Measurements from ENCODE around the gene SLC25A31. TPM values are rescaled to one million over a fixed set of nuclear protein-coding genes. Genes with fewer than 3 reads are reported as not detected.
A peak's percentile ranks its signal among the peaks of the same experiment; 100 is the strongest.

Gene SLC25A31
- total RNA-seq, 6 experiments from 2014 or later, result not detected

DNA sequence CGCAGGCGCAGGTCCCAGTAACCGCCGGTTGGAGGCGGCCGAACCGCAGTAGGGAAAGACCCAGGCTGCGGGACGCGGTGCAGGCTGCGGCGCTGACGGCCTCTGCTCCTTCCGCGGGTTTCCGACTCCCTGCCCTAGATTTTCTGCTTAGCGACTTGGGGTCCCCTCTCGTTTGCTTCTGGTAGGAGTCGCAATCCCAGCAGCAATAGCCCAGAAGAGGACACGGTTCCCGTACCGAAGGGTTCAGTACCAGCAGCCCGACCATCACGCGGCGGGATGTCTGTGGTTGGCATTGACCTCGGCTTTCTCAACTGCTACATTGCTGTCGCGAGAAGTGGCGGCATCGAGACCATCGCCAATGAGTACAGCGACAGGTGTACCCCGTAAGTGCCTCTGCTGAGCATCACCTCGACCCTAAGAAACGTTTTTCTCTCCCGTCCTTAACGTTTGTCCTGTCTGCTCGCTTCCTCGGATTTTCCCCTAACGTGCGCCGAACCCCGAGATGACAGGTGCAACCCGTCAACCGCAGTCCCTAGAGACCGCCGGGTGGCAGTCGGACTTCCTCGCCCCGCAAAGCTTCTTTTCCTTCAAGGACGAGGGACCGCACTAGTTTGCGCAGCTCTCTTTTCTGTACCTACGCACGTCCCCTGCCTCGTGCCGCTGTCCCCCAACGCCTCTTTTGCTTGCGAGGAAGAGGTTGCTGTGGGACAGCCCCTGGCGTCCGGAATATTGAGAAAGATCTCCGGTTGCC, 52.2 kb downstream of the SLC25A31 start, which contains the start of gene HSPA4L:
Gene HSPA4L (plus strand): TSS at position 48 of the 751 bp plus-strand sequence. CDS start 229 bp downstream, at position 277.
- peak within 1 kb of the TSS; percentile 73 to 90 (median 75) for H3K27ac ChIP-seq
- TF ChIP-seq CTCF (IDR thresholded peaks at IDR 0.05), result peak; percentile 17 to 41 (median 26)
- peak; percentile 90 for TF ChIP-seq POLR2A (IDR thresholded peaks at IDR 0.05)
- peak within 1 kb of the TSS; percentile 59 to 65 (median 61) for H3K4me3 ChIP-seq
- peaks cover 0 to 7% (median 0%) of the 10 kb centered on the region in 4 donors for H3K4me1 ChIP-seq
- H3K36me3 ChIP-seq, result no peaks in the 10 kb centered on the region
- no peaks in the 10 kb centered on the region for H3K27me3 ChIP-seq
- peak; percentile 52 to 93 (median 78) for ATAC-seq
- peak; percentile 61 to 68 (median 65) for DNase-seq
- no peaks in the 10 kb centered on the region for H3K9me3 ChIP-seq
- 2% methylated on average over 35 of the region's 63 CpGs for WGBS (ENCODE audit: insufficient coverage, low coverage, low lambda C conversion rate, missing lambda C conversion rate)
- intact Hi-C loops (cut with DNase I), result no loop called here

- H3K4me1 ChIP-seq, result peaks cover 0 to 7% (median 0%) of the 10 kb centered on the region in 4 donors
- ATAC-seq (peak; percentile 53 to 68 (median 66)), DNase-seq (peak; percentile 77 to 87 (median 84))
- peak overlapping the region; percentile 73 to 90 (median 75) for H3K27ac ChIP-seq
- no peaks in the 10 kb centered on the region for H3K27me3 ChIP-seq
- H3K9me3 ChIP-seq, result no peaks in the 10 kb centered on the region
- intact Hi-C loops (cut with DNase I), result no loop called here
- 12% methylated on average over 20 of the region's 25 CpGs for WGBS (ENCODE audit: insufficient coverage, low coverage, low lambda C conversion rate, missing lambda C conversion rate)
- H3K4me3 ChIP-seq, result peak overlapping the region; percentile 59 to 65 (median 61)
- H3K36me3 ChIP-seq, result no peaks in the 10 kb centered on the region
- TF ChIP-seq POLR2A (IDR thresholded peaks at IDR 0.05) (no peak), CTCF (IDR thresholded peaks at IDR 0.05) (no peak)
These were observed 53.0 kb downstream of the SLC25A31 start for GRCh38 chr4:127783026-127783769.

DNA sequence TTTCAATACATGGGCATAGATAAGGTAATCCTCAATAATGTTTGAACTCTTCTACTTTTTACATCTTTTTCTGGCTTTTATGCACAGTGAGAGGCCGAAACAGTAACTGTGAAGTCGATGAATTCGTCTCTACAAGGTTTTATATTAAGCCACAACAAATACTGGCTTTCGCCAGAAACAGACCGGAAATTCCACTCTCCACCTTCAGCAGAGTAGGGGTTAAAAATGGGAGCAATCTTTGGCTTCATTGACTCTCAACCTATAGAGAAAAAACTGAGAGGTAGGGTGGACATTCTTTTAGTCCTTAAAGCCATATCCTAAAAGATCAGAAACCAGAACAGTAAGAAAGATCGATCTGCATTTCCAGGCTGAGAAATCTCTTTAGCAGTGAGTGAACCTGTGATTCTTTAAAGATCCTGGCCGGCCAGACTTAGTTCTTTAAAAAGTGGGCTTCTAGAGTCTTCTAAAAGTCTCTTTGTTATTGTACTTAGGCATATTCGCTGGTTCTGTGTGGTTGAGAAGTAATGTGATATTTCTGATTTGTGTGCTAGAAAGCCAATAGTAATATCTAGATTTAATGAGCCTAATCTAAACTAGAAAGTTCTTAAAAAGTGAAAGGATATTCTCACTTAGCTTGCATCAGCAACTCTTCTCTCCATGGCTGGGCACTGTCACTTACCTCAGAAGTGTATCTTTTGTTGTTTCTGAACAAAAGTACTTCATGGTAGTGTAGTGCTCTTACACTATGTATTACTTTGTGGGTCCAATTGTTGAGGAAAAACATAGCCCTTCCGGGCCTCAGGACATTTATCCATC, 54.0 kb downstream of the SLC25A31 start:
- ATAC-seq, result no peak
- intact Hi-C loops (cut with DNase I), result no loop called here
- no peak for TF ChIP-seq CTCF (IDR thresholded peaks at IDR 0.05)
- no peak for TF ChIP-seq POLR2A (IDR thresholded peaks at IDR 0.05)
- H3K27me3 ChIP-seq, result no peaks in the 10 kb centered on the region
- DNase-seq, result no peak
- peaks cover 0 to 7% (median 0%) of the 10 kb centered on the region in 4 donors for H3K4me1 ChIP-seq
- H3K36me3 ChIP-seq, result no peaks in the 10 kb centered on the region
- no peaks in the 10 kb centered on the region for H3K9me3 ChIP-seq
- WGBS (ENCODE audit: insufficient coverage, low coverage, low lambda C conversion rate, missing lambda C conversion rate), result 71% methylated on average over 9 of the region's 9 CpGs
- H3K27ac ChIP-seq, result peak overlapping the region in 1 of 3 donors; percentile 90
- no peak overlapping the region for H3K4me3 ChIP-seq

GRCh38 chr4:127788517-127788916, 58.3 kb downstream of the SLC25A31 start:
- 78% methylated on average over 2 of the region's 2 CpGs for WGBS (ENCODE audit: insufficient coverage, low coverage, low lambda C conversion rate, missing lambda C conversion rate)
- Histone ChIP-seq H3K9me3 (no peaks in the 10 kb centered on the region), H3K27ac (no peak overlapping the region), H3K27me3 (no peaks in the 10 kb centered on the region), H3K4me3 (no peak overlapping the region), H3K4me1 (peaks cover 0 to 5% (median 0%) of the 10 kb centered on the region in 4 donors), H3K36me3 (no peaks in the 10 kb centered on the region)
- intact Hi-C loops (cut with DNase I), result no loop called here
- ATAC-seq, result peak; percentile 56 to 81 (median 61)
- no peak for DNase-seq
- TF ChIP-seq CTCF (IDR thresholded peaks at IDR 0.05) (peak in 3 of 4 donors; percentile 4 to 28 (median 10)), POLR2A (IDR thresholded peaks at IDR 0.05) (no peak)

Data from right lobe of liver (tissue), 6 donors.